HCT116 (cell line): Measurements from ENCODE around the gene WDR35. TPM values are rescaled to one million over a fixed set of nuclear protein-coding genes. Genes with fewer than 3 reads are reported as not detected.

ENCODE experiments used
- ATAC-seq: fragments of 200-7000 bp; cut with Tn5 transposase; 2 replicates; pipeline ENCODE4 v1.9.1; 2020; ENCODE audit warnings: mild to moderate bottlenecking, moderate library complexity
- BruUV-seq: library from RNA; stranded (reverse); fragments of 400-500 nt; replicated peaks from 2 replicates; lab custom pipeline; 2021; lab: Mats Ljungman, UMichigan
- CTCF ChIA-PET: fragments of 300-600 bp; sonication (Branson Sonifier 250); formaldehyde crosslinking; loops from one replicate; lab custom pipeline; 2021; ENCODE audit warnings: antibody characterized with exemption; lab: Charles Lee
- POLR2A ChIA-PET: fragments of 300-600, 350-600 bp; sonication (Branson Sonifier 250); formaldehyde crosslinking; loops from one replicate; lab custom pipeline; 2021; ENCODE audit warnings: antibody characterized with exemption; lab: Charles Lee
- RAD21 ChIA-PET, 2 experiments: fragments of 300-600 bp; sonication (Branson Sonifier 250); formaldehyde crosslinking; loops; one replicate each; lab custom pipeline; 2023; ENCODE audit warnings: low total read pairs in 2 of 2; ENCODE audit not compliant: uncharacterized antibody in 2 of 2, unreplicated experiment in 2 of 2, low non-redundant PET in 1 of 2; lab: Charles Lee
- DNase-seq: peaks from one replicate; pipeline ENCODE4 v3.0.0-alpha.2; 2010; ENCODE audit warnings: low read depth, low spot score
- H2AFZ ChIP-seq: fragments of 200-600 bp; shearing (Covaris generic), sonication (generic); 2 replicates; pipeline ENCODE4 v1.6.1; 2017; ENCODE audit warnings: low read depth, mixed run types, mixed read lengths, antibody characterized with exemption, low read length; ENCODE audit not compliant: poor library complexity, severe bottlenecking
- H3K27ac ChIP-seq: 2 replicates; pipeline ENCODE4 v1.5.1; 2012; ENCODE audit warnings: low read depth, low read length
- H3K27me3 ChIP-seq: fragments of 200-600 bp; sonication (generic); 2 replicates; pipeline ENCODE4 v1.6.1; 2016; ENCODE audit warnings: mixed run types, low read length, mixed read lengths; ENCODE audit not compliant: insufficient read depth
- H3K36me3 ChIP-seq, 2 experiments: fragments of 200-500 bp in 1 of 2; fragments of 200-600 bp in 1 of 2; sonication (Bioruptor generic) in 1 of 2; sonication (generic) in 1 of 2; 2 replicates each; pipeline versions ENCODE4 v1.5.1 to v1.6.1; 2014 to 2016; ENCODE audit warnings: low read length in 2 of 2, inconsistent platforms in 1 of 2, mixed read lengths in 1 of 2, mixed run types in 1 of 2; ENCODE audit not compliant: insufficient read depth in 2 of 2, control insufficient read depth in 1 of 2
- H3K4me1 ChIP-seq, 2 experiments: fragments of 200-600 bp in 1 of 2; sonication (generic) in 1 of 2; 2 replicates each; pipeline versions ENCODE4 v1.5.1 to v1.6.1; 2012 to 2017; ENCODE audit warnings: low read length in 2 of 2, inconsistent platforms in 1 of 2, mild to moderate bottlenecking in 1 of 2, mixed read lengths in 1 of 2, mixed run types in 1 of 2, moderate library complexity in 1 of 2; ENCODE audit not compliant: insufficient read depth in 2 of 2, control insufficient read depth in 1 of 2
- H3K4me2 ChIP-seq: fragments of 200-600 bp; sonication (generic); 2 replicates; pipeline ENCODE4 v1.6.1; 2017; ENCODE audit warnings: mixed run types, low read length, mixed read lengths
- H3K4me3 ChIP-seq, 2 experiments: fragments of 200-600 bp in 1 of 2; sonication (generic) in 1 of 2; replicated peaks in 1 of 2; 2 replicates each; pipeline ENCODE4 v1.5.1; 2011 to 2016; ENCODE audit warnings: low read length in 2 of 2, control low read depth in 1 of 2, low read depth in 1 of 2, mild to moderate bottlenecking in 1 of 2, mixed read lengths in 1 of 2, mixed run types in 1 of 2
- H3K79me2 ChIP-seq: fragments of 200-600 bp; sonication (generic); 2 replicates; pipeline ENCODE4 v1.6.1; 2017; ENCODE audit warnings: mild to moderate bottlenecking, mixed run types, low read length, moderate library complexity, mixed read lengths; ENCODE audit not compliant: insufficient read depth
- H3K9ac ChIP-seq: fragments of 200-600 bp; sonication (generic); 2 replicates; pipeline ENCODE4 v1.6.1; 2016; ENCODE audit warnings: low read length, mixed read lengths
- H3K9me2 ChIP-seq: fragments of 200-600 bp; sonication (generic), shearing (Covaris generic); 2 replicates; pipeline ENCODE4 v1.6.1; 2017; ENCODE audit warnings: mixed run types, mild to moderate bottlenecking, moderate library complexity; ENCODE audit not compliant: insufficient read depth
- H3K9me3 ChIP-seq, 2 experiments: fragments of 200-500 bp in 1 of 2; fragments of 200-600 bp in 1 of 2; sonication (Bioruptor generic) in 1 of 2; sonication (generic) in 1 of 2; 2 replicates each; pipeline ENCODE4 v1.6.1; 2014 to 2017; ENCODE audit warnings: low read length in 2 of 2, mixed read lengths in 2 of 2, inconsistent platforms in 1 of 2, low read depth in 1 of 2, mild to moderate bottlenecking in 1 of 2, mixed run types in 1 of 2, moderate library complexity in 1 of 2; ENCODE audit not compliant: control insufficient read depth in 1 of 2, insufficient read depth in 1 of 2
- H4K20me1 ChIP-seq: fragments of 200-600 bp; sonication (generic), shearing (Covaris generic); 2 replicates; pipeline ENCODE4 v1.6.1; 2017; ENCODE audit warnings: mixed run types, mild to moderate bottlenecking, moderate library complexity; ENCODE audit not compliant: insufficient read depth
- ATF3 ChIP-seq: IDR thresholded peaks from 2 replicates; pipeline ENCODE4 v1.6.1; 2012
- CBX3 ChIP-seq: IDR thresholded peaks from 2 replicates; pipeline ENCODE4 v1.6.1; 2012; ENCODE audit warnings: low read depth
- CEBPB ChIP-seq: IDR thresholded peaks from 2 replicates; pipeline ENCODE4 v1.6.1; 2012; ENCODE audit warnings: low read depth
- EGR1 ChIP-seq: IDR thresholded peaks from 2 replicates; pipeline ENCODE4 v1.6.1; 2012; ENCODE audit warnings: low read depth
- ELF1 ChIP-seq: IDR thresholded peaks from 2 replicates; pipeline ENCODE4 v1.6.1; 2012; ENCODE audit warnings: low read depth, borderline replicate concordance
- EZH2 ChIP-seq: fragments of 200-600 bp; sonication (generic); IDR thresholded peaks from 2 replicates; pipeline ENCODE4 v1.6.1; 2017; ENCODE audit warnings: antibody characterized with exemption, mixed run types
- FOSL1 ChIP-seq: IDR thresholded peaks from 2 replicates; pipeline ENCODE4 v1.6.1; 2012; ENCODE audit warnings: low read depth
- JUND ChIP-seq: IDR thresholded peaks from 2 replicates; pipeline ENCODE4 v1.6.1; 2012
- MAX ChIP-seq: IDR thresholded peaks from 2 replicates; pipeline ENCODE4 v1.6.1; 2012
- POLR2A ChIP-seq: IDR thresholded peaks from 2 replicates; pipeline ENCODE4 v1.7.0; 2011; ENCODE audit warnings: borderline replicate concordance; ENCODE audit not compliant: insufficient read depth, insufficient read length; ENCODE audit errors: extremely low read depth
- POLR2AphosphoS5 ChIP-seq: IDR thresholded peaks from 2 replicates; pipeline ENCODE4 v1.6.1; 2011; ENCODE audit warnings: mild to moderate bottlenecking, low read depth, low read length, moderate library complexity
- RAD21 ChIP-seq: IDR thresholded peaks from 2 replicates; pipeline ENCODE4 v1.6.1; 2012; ENCODE audit warnings: low read depth, mild to moderate bottlenecking
- SIN3A ChIP-seq: IDR thresholded peaks from 2 replicates; pipeline ENCODE4 v1.6.1; 2012; ENCODE audit warnings: low read depth
- SP1 ChIP-seq: IDR thresholded peaks from 2 replicates; pipeline ENCODE4 v1.6.1; 2012; ENCODE audit warnings: low read depth
- SRF ChIP-seq: IDR thresholded peaks from 2 replicates; pipeline ENCODE4 v1.6.1; 2012; ENCODE audit warnings: low read depth
- TCF7L2 ChIP-seq: IDR thresholded peaks from 2 replicates; pipeline ENCODE4 v1.7.0; 2011; ENCODE audit warnings: borderline replicate concordance, inconsistent platforms; ENCODE audit not compliant: insufficient read depth, insufficient read length; ENCODE audit errors: extremely low read depth
- YY1 ChIP-seq: IDR thresholded peaks from 2 replicates; pipeline ENCODE4 v1.6.1; 2011; ENCODE audit warnings: low read length, low read depth, moderate library complexity, mild to moderate bottlenecking; ENCODE audit not compliant: insufficient replicate concordance; ENCODE audit errors: extremely low read depth
- ZFX ChIP-seq: fragments of 450-650 bp; IDR thresholded peaks from 2 replicates; pipeline ENCODE4 v1.6.1; 2017
- ZNF274 ChIP-seq: fragments of 200-500 bp; sonication (Bioruptor generic); IDR thresholded peaks from 2 replicates; pipeline ENCODE4 v1.6.1; 2014; ENCODE audit warnings: mild to moderate bottlenecking, low read depth, low read length, inconsistent platforms
- intact Hi-C: fragments of 100-400 bp; cut with micrococcal nuclease; formaldehyde crosslinking; loops from 2 replicates; pipeline ENCODE4 v1.10.0; 2022
- total RNA-seq: library from RNA; stranded (reverse); gene quantifications from one replicate; pipeline ENCODE4 v1.2.1, GENCODE V29; 2021; ENCODE audit not compliant: unreplicated experiment

WDR35 gene
- total RNA-seq, 1 experiment from 2014 or later, result 9.6 TPM

- no TSS peak for BruUV-seq
- no peaks in the 10 kb centered on the region for H3K36me3 ChIP-seq
- H3K9me3 ChIP-seq, result no peaks in the 10 kb centered on the region
- no peak overlapping the region for H3K9ac ChIP-seq
- no peaks in the 10 kb centered on the region for H3K27me3 ChIP-seq
- H3K79me2 ChIP-seq, result peaks cover 41% of the 10 kb centered on the region
- no peaks in the 10 kb centered on the region for H4K20me1 ChIP-seq
- RAD21 ChIA-PET, result no interaction called here
- ATAC-seq (no peak), DNase-seq (no peak)
- no peak overlapping the region for H3K4me2 ChIP-seq
- peaks cover 11 to 17% of the 10 kb centered on the region in 2 experiments for H3K4me1 ChIP-seq
- no peaks in the 10 kb centered on the region for H3K9me2 ChIP-seq
- CTCF ChIA-PET, result no interaction called here
- no peak overlapping the region for H3K27ac ChIP-seq
- POLR2A ChIA-PET, result no interaction called here
- TF ChIP-seq EZH2 (no peak), SP1 (no peak), ELF1 (no peak), ATF3 (no peak), ZFX (no peak), JUND (no peak), ZNF274 (no peak), TCF7L2 (no peak), SRF (no peak), YY1 (no peak), SIN3A (no peak), FOSL1 (no peak), RAD21 (no peak), EGR1 (no peak), POLR2A (no peak), CBX3 (no peak), POLR2AphosphoS5 (no peak), CEBPB (no peak), MAX (no peak)
- TF ChIP-seq, all 23 proteins: peak for 0
- no peak overlapping the region for H2AFZ ChIP-seq
- no peak overlapping the region for H3K4me3 ChIP-seq
- intact Hi-C loops, result no loop called here
Measured at GRCh38 chr2:19897623-19898245, 92.2 kb downstream of the WDR35 start.
